HepG2 (cell line): ENCODE results near the gene TAS1R3. TPM values are rescaled to one million over a fixed set of nuclear protein-coding genes. Genes with fewer than 3 reads are reported as not detected.

Experiments
- ATAC-seq: fragments of 200-7000 bp; cut with Tn5 transposase; 3 replicates; pipeline ENCODE4 v1.9.1; 2020; ENCODE audit warnings: mild to moderate bottlenecking, moderate library complexity
- BruUV-seq: library from RNA; stranded (reverse); fragments of 400-500 nt; replicated peaks from 2 replicates; lab custom pipeline; 2021; lab: Mats Ljungman, UMichigan
- CTCF ChIA-PET: fragments of 300-600 bp; formaldehyde crosslinking; extraction: SDS; loops from one replicate; lab custom pipeline; 2021; ENCODE audit warnings: low total read pairs, inconsistent platforms, low intra/inter-chr PET ratio; lab: Yijun Ruan, JAX
- POLR2A ChIA-PET: fragments of 350-600 bp; sonication (Branson Sonifier 250); formaldehyde crosslinking; loops from one replicate; lab custom pipeline; 2020; ENCODE audit warnings: antibody characterized with exemption, inconsistent platforms; lab: Yijun Ruan, JAX
- DNase-seq: peaks from one replicate; pipeline ENCODE4 v3.0.0-alpha.2; 2015; ENCODE audit warnings: low spot score
- FAIRE-seq: peaks from 3 replicates; lab custom pipeline; 2011; peaks lifted over from hg19 to GRCh38; lab: Jason Lieb, UNC
- H2AFZ ChIP-seq: one replicate; pipeline ENCODE4 v1.6.1; 2011; ENCODE audit warnings: low read length, inconsistent platforms
- H3K27ac ChIP-seq: fragments of 300-600 bp; 3 replicates; pipeline ENCODE4 v1.8.0; 2011; ENCODE audit warnings: mixed run types, mild to moderate bottlenecking, mixed read lengths, low read length, inconsistent platforms; ENCODE audit not compliant: insufficient read depth; ENCODE audit errors: extremely low read length
- H3K27me3 ChIP-seq, 2 experiments: fragments of 200-600 bp in 1 of 2; 2 replicates in 1 of 2; 3 replicates in 1 of 2; pipeline versions ENCODE4 v1.6.0 to v1.8.0; 2011; ENCODE audit warnings: low read length in 2 of 2, mild to moderate bottlenecking in 2 of 2, moderate library complexity in 2 of 2, inconsistent platforms in 1 of 2; ENCODE audit not compliant: insufficient read depth in 2 of 2, control insufficient read depth in 1 of 2
- H3K36me3 ChIP-seq, 2 experiments: fragments of 200-600 bp in 1 of 2; replicated peaks in 1 of 2; 2 replicates in 1 of 2; 3 replicates in 1 of 2; pipeline versions ENCODE4 v1.5.1 to v1.8.0; 2011; ENCODE audit warnings: low read length in 2 of 2, inconsistent platforms in 1 of 2; ENCODE audit not compliant: insufficient read depth in 2 of 2, control insufficient read depth in 1 of 2
- H3K4me1 ChIP-seq: 2 replicates; pipeline ENCODE4 v1.5.1; 2012; ENCODE audit warnings: low read length, inconsistent platforms; ENCODE audit not compliant: insufficient read depth
- H3K4me2 ChIP-seq: 2 replicates; pipeline ENCODE4 v1.6.0; 2011; ENCODE audit warnings: low read depth, low read length, inconsistent platforms
- H3K4me3 ChIP-seq, 3 experiments: fragments of 200-600 bp in 1 of 3; sonication (generic), shearing (Covaris generic) in 1 of 3; replicated peaks in 1 of 3; 2 replicates each; pipeline ENCODE4 v1.5.1; 2011 to 2016; ENCODE audit warnings: low read length in 3 of 3, inconsistent platforms in 2 of 3, low read depth in 2 of 3, mild to moderate bottlenecking in 2 of 3, control low read depth in 1 of 3, mixed read lengths in 1 of 3; ENCODE audit not compliant: insufficient read depth in 1 of 3
- H3K79me2 ChIP-seq: one replicate; pipeline ENCODE4 v1.6.1; 2011; ENCODE audit warnings: low read length, inconsistent platforms; ENCODE audit not compliant: insufficient read depth
- H3K9ac ChIP-seq: 2 replicates; pipeline ENCODE4 v1.6.0; 2011; ENCODE audit warnings: mild to moderate bottlenecking, low read depth, low read length, inconsistent platforms; ENCODE audit not compliant: insufficient read depth
- H3K9me3 ChIP-seq: 2 replicates; pipeline ENCODE4 v1.5.1; 2012; ENCODE audit warnings: mild to moderate bottlenecking, low read length
- H4K20me1 ChIP-seq: 2 replicates; pipeline ENCODE4 v1.6.0; 2011; ENCODE audit warnings: inconsistent platforms, mild to moderate bottlenecking, low read length, moderate library complexity; ENCODE audit not compliant: insufficient read depth
- AGO1 ChIP-seq: fragments of 200-400 bp; formaldehyde crosslinking; IDR thresholded peaks from 2 replicates; pipeline ENCODE4 v1.6.1; 2017; ENCODE audit warnings: mild to moderate bottlenecking, low read depth, low read length, moderate library complexity; ENCODE audit not compliant: poor library complexity, severe bottlenecking
- HNRNPL ChIP-seq: fragments of 200-400 bp; formaldehyde crosslinking; IDR thresholded peaks from 2 replicates; pipeline ENCODE4 v1.6.1; 2017; ENCODE audit warnings: mild to moderate bottlenecking, low read depth, low read length
- KDM5B ChIP-seq: sonication (generic); formaldehyde crosslinking; IDR thresholded peaks from 2 replicates; pipeline ENCODE4 v1.4.0; 2020; ENCODE audit warnings: missing genetic modification reagents, mild to moderate bottlenecking, borderline replicate concordance
- PCBP1 ChIP-seq: fragments of 200-400 bp; formaldehyde crosslinking; IDR thresholded peaks from 2 replicates; pipeline ENCODE4 v1.6.1; 2017; ENCODE audit warnings: mild to moderate bottlenecking, low read depth, low read length, borderline replicate concordance
- ZBTB38 ChIP-seq: sonication (generic); formaldehyde crosslinking; IDR thresholded peaks from 2 replicates; pipeline ENCODE4 v1.5.1; 2020; ENCODE audit warnings: mild to moderate bottlenecking, missing genetic modification reagents
- ZNF768 ChIP-seq: sonication (generic); formaldehyde crosslinking; IDR thresholded peaks from 2 replicates; pipeline ENCODE4 v1.4.0; 2020; ENCODE audit warnings: missing genetic modification reagents
- WGBS: methylation state at CpG from one replicate; pipeline ENCODE4 v1.1.6; 2017; ENCODE audit warnings: low lambda C conversion rate; 5-methylcytosine and 5-hydroxymethylcytosine counted together
- in situ Hi-C: cut with HindIII; loops from 2 replicates; pipeline ENCODE4 v1.10.0; 2017; ENCODE audit warnings: low pct_unique_long_range_greater_than_20kb; ENCODE audit not compliant: extremely low pct_ligation_motif_present
- intact Hi-C: fragments of 100-400 bp; cut with micrococcal nuclease; formaldehyde crosslinking; loops from one replicate; pipeline ENCODE4 v1.10.0; 2022; ENCODE audit not compliant: unreplicated experiment
- polyA plus RNA-seq, 8 experiments: library from polyadenylated mRNA; depleted of rRNA in 3 of 8; stranded (reverse) in 7 of 8; unstranded in 1 of 8; fragments of >200 nt; fragmentation: Illumina TruSeq in 4 of 8; extraction: Trizol in 4 of 8; gene quantifications; 2 replicates each; pipeline versions ENCODE4 v1.2.1 to v1.2.3, GENCODE V29; 2011 to 2016; ENCODE audit warnings: low read depth in 4 of 8, missing spikeins in 1 of 8, mixed read lengths in 1 of 8; ENCODE audit not compliant: insufficient read depth in 1 of 8
- total RNA-seq, 5 experiments: library from RNA; depleted of rRNA; stranded (reverse); fragments of >200 nt; fragmentation: Illumina TruSeq; extraction: Trizol; gene quantifications; 2 replicates each; pipeline ENCODE4 v1.2.3, GENCODE V29; 2016; ENCODE audit warnings: low read depth in 1 of 5
- TF ChIP-seq, protein P1 (sequence below): sonication (generic); formaldehyde crosslinking; IDR thresholded peaks from 2 replicates; pipeline ENCODE4 v1.4.0; 2020; ENCODE audit warnings: missing genetic modification reagents
- TF ChIP-seq, protein P2 (sequence below): sonication (generic); formaldehyde crosslinking; IDR thresholded peaks from 2 replicates; pipeline ENCODE4 v1.8.1; 2023; ENCODE audit warnings: missing genetic modification reagents, mild to moderate bottlenecking, borderline replicate concordance

The TAS1R3 gene
- total and polyA plus RNA-seq, 2 of the 13 experiments (the other 11 are each of a cell fraction or from before 2014, with no cell fraction given) = 0.13 to 0.15 TPM

DNA sequence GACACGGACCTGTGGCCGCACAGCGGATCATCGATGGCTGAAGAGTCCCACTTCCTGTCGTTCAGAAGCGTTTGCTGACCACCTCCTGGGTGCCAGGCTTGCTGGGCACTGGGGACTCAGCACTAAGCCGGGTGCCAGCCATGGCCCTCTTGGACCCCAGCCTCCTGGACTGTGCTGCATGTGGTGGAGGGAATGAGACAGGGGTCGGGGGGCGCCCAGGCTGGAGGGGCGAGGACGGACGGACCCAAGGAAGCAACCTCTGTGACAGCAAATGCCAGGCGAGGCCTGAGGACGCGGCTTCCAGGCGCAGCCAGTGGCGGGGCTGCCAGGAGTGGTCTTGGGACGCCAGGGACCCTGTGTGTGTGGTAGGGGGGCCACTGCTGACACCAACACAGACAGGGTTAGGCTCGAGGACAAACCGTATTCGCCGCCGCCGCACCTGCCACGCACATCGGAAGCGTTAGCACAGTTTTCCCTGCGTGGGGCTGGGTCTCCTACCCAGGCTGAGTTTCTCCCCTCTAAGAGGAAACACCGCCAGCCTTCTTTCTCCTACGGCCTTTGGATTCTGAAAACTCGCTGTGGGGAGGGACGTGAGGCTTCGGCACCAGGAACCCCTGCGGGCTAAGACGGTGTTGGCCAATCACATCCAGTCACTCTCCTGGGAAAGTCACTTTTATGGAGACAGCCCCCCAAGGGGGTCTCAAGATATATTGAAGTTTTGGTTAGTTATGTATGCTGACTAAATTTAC is 30.3 kb downstream of the TAS1R3 start:
- Histone ChIP-seq H2AFZ (no peak overlapping the region), H3K9ac (peak overlapping the region; percentile 48; the same call in 1 of the 2 replicates), H3K27ac (peak overlapping the region; percentile 24), H4K20me1 (no peaks in the 10 kb centered on the region), H3K79me2 (peaks cover 4% of the 10 kb centered on the region), H3K4me3 (peak overlapping the region; percentile 23 to 48 (median 25); a peak in 4 of 6 replicates), H3K9me3 (no peaks in the 10 kb centered on the region), H3K36me3 (no peaks in the 10 kb centered on the region), H3K27me3 (no peaks in the 10 kb centered on the region), H3K4me2 (peak overlapping the region; percentile 92), H3K4me1 (peaks cover 57% of the 10 kb centered on the region)
- ChIA-PET CTCF (no interaction called here), POLR2A (interaction anchor here (1.0 to 1.6 kb wide), 2 partner anchors 11 to 14 kb away, joined by 6 to 15 read pairs; partner anchors contain the start of gene AURKAIP1)
- DNase-seq = no peak
- no peak for FAIRE-seq
- BruUV-seq = no TSS peak
- intact Hi-C loops (no loop called here), in situ Hi-C loops (no loop called here)
- 0 out of 2 replicates have a peak, but pooled peaks have one; percentile 26 for TF ChIP-seq PCBP1
- TF ChIP-seq, protein P1, sequence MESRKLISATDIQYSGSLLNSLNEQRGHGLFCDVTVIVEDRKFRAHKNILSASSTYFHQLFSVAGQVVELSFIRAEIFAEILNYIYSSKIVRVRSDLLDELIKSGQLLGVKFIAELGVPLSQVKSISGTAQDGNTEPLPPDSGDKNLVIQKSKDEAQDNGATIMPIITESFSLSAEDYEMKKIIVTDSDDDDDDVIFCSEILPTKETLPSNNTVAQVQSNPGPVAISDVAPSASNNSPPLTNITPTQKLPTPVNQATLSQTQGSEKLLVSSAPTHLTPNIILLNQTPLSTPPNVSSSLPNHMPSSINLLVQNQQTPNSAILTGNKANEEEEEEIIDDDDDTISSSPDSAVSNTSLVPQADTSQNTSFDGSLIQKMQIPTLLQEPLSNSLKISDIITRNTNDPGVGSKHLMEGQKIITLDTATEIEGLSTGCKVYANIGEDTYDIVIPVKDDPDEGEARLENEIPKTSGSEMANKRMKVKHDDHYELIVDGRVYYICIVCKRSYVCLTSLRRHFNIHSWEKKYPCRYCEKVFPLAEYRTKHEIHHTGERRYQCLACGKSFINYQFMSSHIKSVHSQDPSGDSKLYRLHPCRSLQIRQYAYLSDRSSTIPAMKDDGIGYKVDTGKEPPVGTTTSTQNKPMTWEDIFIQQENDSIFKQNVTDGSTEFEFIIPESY (CRISPR knock-in tag) = 0 out of 2 replicates have a peak, but pooled peaks have one; percentile 6
- peak; percentile 60 for TF ChIP-seq AGO1
- TF ChIP-seq, protein P2, sequence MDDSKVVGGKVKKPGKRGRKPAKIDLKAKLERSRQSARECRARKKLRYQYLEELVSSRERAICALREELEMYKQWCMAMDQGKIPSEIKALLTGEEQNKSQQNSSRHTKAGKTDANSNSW (CRISPR knock-in tag) = no peak
- TF ChIP-seq KDM5B (CRISPR knock-in tag) = 0 out of 2 replicates have a peak, but pooled peaks have one; percentile 4
- peak; percentile 22; the same call in 1 of the 2 replicates for TF ChIP-seq ZBTB38 (CRISPR knock-in tag)
- TF ChIP-seq ZNF768 (CRISPR knock-in tag) = no peak
- TF ChIP-seq HNRNPL = 0 out of 2 replicates have a peak, but pooled peaks have one; percentile 17
- 73% methylated on average over 25 of the region's 35 CpGs for WGBS
- no peak for ATAC-seq
